ENCODE measurements around the gene ACAP3.

GRCh38 chr1:1293263-1294249 lies 14.2 kb downstream of the ACAP3 start:
- TF ChIP-seq, protein P1, sequence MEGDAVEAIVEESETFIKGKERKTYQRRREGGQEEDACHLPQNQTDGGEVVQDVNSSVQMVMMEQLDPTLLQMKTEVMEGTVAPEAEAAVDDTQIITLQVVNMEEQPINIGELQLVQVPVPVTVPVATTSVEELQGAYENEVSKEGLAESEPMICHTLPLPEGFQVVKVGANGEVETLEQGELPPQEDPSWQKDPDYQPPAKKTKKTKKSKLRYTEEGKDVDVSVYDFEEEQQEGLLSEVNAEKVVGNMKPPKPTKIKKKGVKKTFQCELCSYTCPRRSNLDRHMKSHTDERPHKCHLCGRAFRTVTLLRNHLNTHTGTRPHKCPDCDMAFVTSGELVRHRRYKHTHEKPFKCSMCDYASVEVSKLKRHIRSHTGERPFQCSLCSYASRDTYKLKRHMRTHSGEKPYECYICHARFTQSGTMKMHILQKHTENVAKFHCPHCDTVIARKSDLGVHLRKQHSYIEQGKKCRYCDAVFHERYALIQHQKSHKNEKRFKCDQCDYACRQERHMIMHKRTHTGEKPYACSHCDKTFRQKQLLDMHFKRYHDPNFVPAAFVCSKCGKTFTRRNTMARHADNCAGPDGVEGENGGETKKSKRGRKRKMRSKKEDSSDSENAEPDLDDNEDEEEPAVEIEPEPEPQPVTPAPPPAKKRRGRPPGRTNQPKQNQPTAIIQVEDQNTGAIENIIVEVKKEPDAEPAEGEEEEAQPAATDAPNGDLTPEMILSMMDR (IDR thresholded peaks at IDR 0.05; ENCODE audit: low read depth, low read length): no peak
- no peak for TF ChIP-seq POLR2A (IDR thresholded peaks at IDR 0.05; ENCODE audit: extremely low read depth, insufficient read length)
- no peak for TF ChIP-seq MYC (IDR thresholded peaks at IDR 0.05; ENCODE audit: low read depth, low read length)
